ENCODE measurements around the gene TCEA2. TPM values are rescaled to one million over a fixed set of nuclear protein-coding genes. Genes with fewer than 3 reads are reported as not detected.
A peak's percentile ranks its signal among the peaks of the same experiment; 100 is the strongest.

TCEA2 gene
- total and polyA plus RNA-seq, 9 of the 15 experiments (the other 6 are each of a cell fraction or from before 2014, with no cell fraction given) = 1.4 to 28.7 (median 5.4) TPM

DNA sequence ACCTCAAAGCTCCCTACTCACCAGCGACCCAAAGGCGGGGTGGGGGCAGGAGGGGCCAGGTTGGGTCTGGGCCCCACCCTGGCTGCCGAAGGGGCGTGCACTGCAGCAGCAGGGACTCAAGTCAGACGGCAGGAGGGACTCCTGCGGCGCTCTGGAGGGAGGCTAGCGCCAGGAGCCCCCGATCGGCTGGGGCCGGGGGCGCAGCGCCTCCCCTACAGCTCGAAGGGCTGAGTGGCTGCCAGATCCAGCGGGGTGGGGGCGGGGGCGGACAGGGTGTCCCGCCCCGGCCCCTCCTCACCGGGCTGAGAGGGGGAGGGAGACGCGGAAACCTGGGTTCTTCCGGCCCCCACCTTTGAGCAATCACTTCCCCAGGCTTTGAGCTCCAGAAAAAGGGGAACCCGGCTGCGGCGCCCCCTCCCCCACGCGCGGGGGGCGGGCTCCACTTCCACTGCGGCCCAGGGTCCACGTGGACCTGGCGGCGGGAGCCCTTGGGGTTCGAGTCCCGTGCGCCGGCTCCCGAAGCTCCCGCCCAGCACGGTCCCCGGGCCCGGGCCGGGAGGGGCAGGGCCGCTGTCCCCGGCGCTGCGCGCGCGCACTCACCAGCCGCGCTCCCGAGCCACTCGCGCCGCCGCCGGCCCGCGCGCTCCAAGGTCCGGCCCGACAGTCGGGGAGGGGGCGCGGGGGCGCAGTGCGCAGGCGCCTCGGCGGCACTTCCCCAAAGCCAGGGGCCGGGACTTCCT lies 16.4 kb downstream of the TCEA2 start, which contains the start of gene RGS19 (continued):
- no peak for TF ChIP-seq FOXA1 (IDR thresholded peaks at IDR 0.05; ENCODE audit: borderline replicate concordance)
- peak; percentile 76 for TF ChIP-seq HMGN3 (IDR thresholded peaks at IDR 0.05; ENCODE audit: borderline replicate concordance, extremely low read depth, insufficient read length, low read depth, low read length)
- TF ChIP-seq, protein P1, sequence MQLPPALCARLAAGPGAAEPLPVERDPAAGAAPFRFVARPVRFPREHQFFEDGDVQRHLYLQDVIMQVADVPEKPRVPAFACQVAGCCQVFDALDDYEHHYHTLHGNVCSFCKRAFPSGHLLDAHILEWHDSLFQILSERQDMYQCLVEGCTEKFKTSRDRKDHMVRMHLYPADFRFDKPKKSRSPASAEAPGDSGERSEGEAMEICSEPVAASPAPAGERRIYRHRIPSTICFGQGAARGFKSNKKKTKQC (CRISPR knock-in tag; IDR thresholded peaks at IDR 0.05) = no peak
- no peak for TF ChIP-seq TSC22D4 (tag; IDR thresholded peaks at IDR 0.05)
- TF ChIP-seq SMAD3 (CRISPR knock-in tag; conservative IDR thresholded peaks at IDR 0.05) = no peak
- TF ChIP-seq RBM17 (IDR thresholded peaks at IDR 0.05; ENCODE audit: borderline replicate concordance, low read depth, low read length) = no peak
- TF ChIP-seq ZFP36 (IDR thresholded peaks at IDR 0.05; ENCODE audit: low read depth, low read length, partially characterized antibody) = no peak
- peak; percentile 55; the same call in 1 of the 2 replicates for TF ChIP-seq ZBTB7A (IDR thresholded peaks at IDR 0.05; ENCODE audit: borderline replicate concordance, control insufficient read depth, low read depth, low read length)
- TF ChIP-seq, protein P2, sequence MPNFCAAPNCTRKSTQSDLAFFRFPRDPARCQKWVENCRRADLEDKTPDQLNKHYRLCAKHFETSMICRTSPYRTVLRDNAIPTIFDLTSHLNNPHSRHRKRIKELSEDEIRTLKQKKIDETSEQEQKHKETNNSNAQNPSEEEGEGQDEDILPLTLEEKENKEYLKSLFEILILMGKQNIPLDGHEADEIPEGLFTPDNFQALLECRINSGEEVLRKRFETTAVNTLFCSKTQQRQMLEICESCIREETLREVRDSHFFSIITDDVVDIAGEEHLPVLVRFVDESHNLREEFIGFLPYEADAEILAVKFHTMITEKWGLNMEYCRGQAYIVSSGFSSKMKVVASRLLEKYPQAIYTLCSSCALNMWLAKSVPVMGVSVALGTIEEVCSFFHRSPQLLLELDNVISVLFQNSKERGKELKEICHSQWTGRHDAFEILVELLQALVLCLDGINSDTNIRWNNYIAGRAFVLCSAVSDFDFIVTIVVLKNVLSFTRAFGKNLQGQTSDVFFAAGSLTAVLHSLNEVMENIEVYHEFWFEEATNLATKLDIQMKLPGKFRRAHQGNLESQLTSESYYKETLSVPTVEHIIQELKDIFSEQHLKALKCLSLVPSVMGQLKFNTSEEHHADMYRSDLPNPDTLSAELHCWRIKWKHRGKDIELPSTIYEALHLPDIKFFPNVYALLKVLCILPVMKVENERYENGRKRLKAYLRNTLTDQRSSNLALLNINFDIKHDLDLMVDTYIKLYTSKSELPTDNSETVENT (CRISPR knock-in tag; IDR thresholded peaks at IDR 0.05) = no peak
- TF ChIP-seq CC2D1A (IDR thresholded peaks at IDR 0.05) = no peak
- TF ChIP-seq NR1H2 (CRISPR knock-in tag; IDR thresholded peaks at IDR 0.05) = no peak
- TF ChIP-seq PHB (CRISPR knock-in tag; IDR thresholded peaks at IDR 0.05) = no peak
- TF ChIP-seq, protein P3, sequence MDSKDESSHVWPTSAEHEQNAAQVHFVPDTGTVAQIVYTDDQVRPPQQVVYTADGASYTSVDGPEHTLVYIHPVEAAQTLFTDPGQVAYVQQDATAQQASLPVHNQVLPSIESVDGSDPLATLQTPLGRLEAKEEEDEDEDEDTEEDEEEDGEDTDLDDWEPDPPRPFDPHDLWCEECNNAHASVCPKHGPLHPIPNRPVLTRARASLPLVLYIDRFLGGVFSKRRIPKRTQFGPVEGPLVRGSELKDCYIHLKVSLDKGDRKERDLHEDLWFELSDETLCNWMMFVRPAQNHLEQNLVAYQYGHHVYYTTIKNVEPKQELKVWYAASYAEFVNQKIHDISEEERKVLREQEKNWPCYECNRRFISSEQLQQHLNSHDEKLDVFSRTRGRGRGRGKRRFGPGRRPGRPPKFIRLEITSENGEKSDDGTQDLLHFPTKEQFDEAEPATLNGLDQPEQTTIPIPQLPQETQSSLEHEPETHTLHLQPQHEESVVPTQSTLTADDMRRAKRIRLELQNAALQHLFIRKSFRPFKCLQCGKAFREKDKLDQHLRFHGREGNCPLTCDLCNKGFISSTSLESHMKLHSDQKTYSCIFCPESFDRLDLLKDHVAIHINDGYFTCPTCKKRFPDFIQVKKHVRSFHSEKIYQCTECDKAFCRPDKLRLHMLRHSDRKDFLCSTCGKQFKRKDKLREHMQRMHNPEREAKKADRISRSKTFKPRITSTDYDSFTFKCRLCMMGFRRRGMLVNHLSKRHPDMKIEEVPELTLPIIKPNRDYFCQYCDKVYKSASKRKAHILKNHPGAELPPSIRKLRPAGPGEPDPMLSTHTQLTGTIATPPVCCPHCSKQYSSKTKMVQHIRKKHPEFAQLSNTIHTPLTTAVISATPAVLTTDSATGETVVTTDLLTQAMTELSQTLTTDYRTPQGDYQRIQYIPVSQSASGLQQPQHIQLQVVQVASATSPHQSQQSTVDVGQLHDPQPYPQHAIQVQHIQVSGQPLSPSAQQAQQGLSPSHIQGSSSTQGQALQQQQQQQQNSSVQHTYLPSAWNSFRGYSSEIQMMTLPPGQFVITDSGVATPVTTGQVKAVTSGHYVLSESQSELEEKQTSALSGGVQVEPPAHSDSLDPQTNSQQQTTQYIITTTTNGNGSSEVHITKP (IDR thresholded peaks at IDR 0.05; ENCODE audit: partially characterized antibody) = no peak
- no peak for TF ChIP-seq CBX8 (IDR thresholded peaks at IDR 0.05; ENCODE audit: borderline replicate concordance, extremely low read depth, low read depth, low read length, poor library complexity, severe bottlenecking)
- TF ChIP-seq ZNF785 (CRISPR knock-in tag; IDR thresholded peaks at IDR 0.05) = no peak
- TF ChIP-seq TBL1XR1 (IDR thresholded peaks at IDR 0.05; ENCODE audit: low read length in 2 of 2) = no peak; a peak in 1 of 4 replicates
- TF ChIP-seq KDM4B (IDR thresholded peaks at IDR 0.05; ENCODE audit: borderline replicate concordance in 2 of 2, low read depth in 1 of 2) = peak in 1 of 2 experiments; percentile 68; a peak in 1 of 4 replicates
- TF ChIP-seq TOE1 (IDR thresholded peaks at IDR 0.05; ENCODE audit: borderline replicate concordance) = peak; percentile 46; the same call in 1 of the 2 replicates
- no peak for TF ChIP-seq TOE1 (CRISPR knock-in tag; IDR thresholded peaks at IDR 0.05; ENCODE audit: borderline replicate concordance, low read depth)
- no peak for TF ChIP-seq ZNF707 (CRISPR knock-in tag; conservative IDR thresholded peaks at IDR 0.05)
- TF ChIP-seq NRF1 (conservative IDR thresholded peaks at IDR 0.05 in 1 of 2, IDR thresholded peaks at IDR 0.05 in 1 of 2) = peak; percentile 76 to 87; a peak in 3 of 4 replicates
